HCT116 (cell line): ENCODE data around the gene CTSZ. TPM values are rescaled to one million over a fixed set of nuclear protein-coding genes. Genes with fewer than 3 reads are reported as not detected.

Source experiments
- ATAC-seq: fragments of 200-7000 bp; cut with Tn5 transposase; 2 replicates; pipeline ENCODE4 v1.9.1; 2020; ENCODE audit warnings: mild to moderate bottlenecking, moderate library complexity
- BruUV-seq: library from RNA; stranded (reverse); fragments of 400-500 nt; replicated peaks from 2 replicates; lab custom pipeline; 2021; lab: Mats Ljungman, UMichigan
- CTCF ChIA-PET: fragments of 300-600 bp; sonication (Branson Sonifier 250); formaldehyde crosslinking; loops from one replicate; lab custom pipeline; 2021; ENCODE audit warnings: antibody characterized with exemption; lab: Charles Lee
- POLR2A ChIA-PET: fragments of 300-600, 350-600 bp; sonication (Branson Sonifier 250); formaldehyde crosslinking; loops from one replicate; lab custom pipeline; 2021; ENCODE audit warnings: antibody characterized with exemption; lab: Charles Lee
- RAD21 ChIA-PET, 2 experiments: fragments of 300-600 bp; sonication (Branson Sonifier 250); formaldehyde crosslinking; loops; one replicate each; lab custom pipeline; 2023; ENCODE audit warnings: low total read pairs in 2 of 2; ENCODE audit not compliant: uncharacterized antibody in 2 of 2, unreplicated experiment in 2 of 2, low non-redundant PET in 1 of 2; lab: Charles Lee
- DNase-seq: peaks from one replicate; pipeline ENCODE4 v3.0.0-alpha.2; 2010; ENCODE audit warnings: low read depth, low spot score
- H2AFZ ChIP-seq: fragments of 200-600 bp; shearing (Covaris generic), sonication (generic); 2 replicates; pipeline ENCODE4 v1.6.1; 2017; ENCODE audit warnings: low read depth, mixed run types, mixed read lengths, antibody characterized with exemption, low read length; ENCODE audit not compliant: poor library complexity, severe bottlenecking
- H3K27ac ChIP-seq: 2 replicates; pipeline ENCODE4 v1.5.1; 2012; ENCODE audit warnings: low read depth, low read length
- H3K27me3 ChIP-seq: fragments of 200-600 bp; sonication (generic); 2 replicates; pipeline ENCODE4 v1.6.1; 2016; ENCODE audit warnings: mixed run types, low read length, mixed read lengths; ENCODE audit not compliant: insufficient read depth
- H3K36me3 ChIP-seq, 2 experiments: fragments of 200-500 bp in 1 of 2; fragments of 200-600 bp in 1 of 2; sonication (Bioruptor generic) in 1 of 2; sonication (generic) in 1 of 2; 2 replicates each; pipeline versions ENCODE4 v1.5.1 to v1.6.1; 2014 to 2016; ENCODE audit warnings: low read length in 2 of 2, inconsistent platforms in 1 of 2, mixed read lengths in 1 of 2, mixed run types in 1 of 2; ENCODE audit not compliant: insufficient read depth in 2 of 2, control insufficient read depth in 1 of 2
- H3K4me1 ChIP-seq, 2 experiments: fragments of 200-600 bp in 1 of 2; sonication (generic) in 1 of 2; 2 replicates each; pipeline versions ENCODE4 v1.5.1 to v1.6.1; 2012 to 2017; ENCODE audit warnings: low read length in 2 of 2, inconsistent platforms in 1 of 2, mild to moderate bottlenecking in 1 of 2, mixed read lengths in 1 of 2, mixed run types in 1 of 2, moderate library complexity in 1 of 2; ENCODE audit not compliant: insufficient read depth in 2 of 2, control insufficient read depth in 1 of 2
- H3K4me2 ChIP-seq: fragments of 200-600 bp; sonication (generic); 2 replicates; pipeline ENCODE4 v1.6.1; 2017; ENCODE audit warnings: mixed run types, low read length, mixed read lengths
- H3K4me3 ChIP-seq, 2 experiments: fragments of 200-600 bp in 1 of 2; sonication (generic) in 1 of 2; replicated peaks in 1 of 2; 2 replicates each; pipeline ENCODE4 v1.5.1; 2011 to 2016; ENCODE audit warnings: low read length in 2 of 2, control low read depth in 1 of 2, low read depth in 1 of 2, mild to moderate bottlenecking in 1 of 2, mixed read lengths in 1 of 2, mixed run types in 1 of 2
- H3K79me2 ChIP-seq: fragments of 200-600 bp; sonication (generic); 2 replicates; pipeline ENCODE4 v1.6.1; 2017; ENCODE audit warnings: mild to moderate bottlenecking, mixed run types, low read length, moderate library complexity, mixed read lengths; ENCODE audit not compliant: insufficient read depth
- H3K9ac ChIP-seq: fragments of 200-600 bp; sonication (generic); 2 replicates; pipeline ENCODE4 v1.6.1; 2016; ENCODE audit warnings: low read length, mixed read lengths
- H3K9me2 ChIP-seq: fragments of 200-600 bp; sonication (generic), shearing (Covaris generic); 2 replicates; pipeline ENCODE4 v1.6.1; 2017; ENCODE audit warnings: mixed run types, mild to moderate bottlenecking, moderate library complexity; ENCODE audit not compliant: insufficient read depth
- H3K9me3 ChIP-seq, 2 experiments: fragments of 200-500 bp in 1 of 2; fragments of 200-600 bp in 1 of 2; sonication (Bioruptor generic) in 1 of 2; sonication (generic) in 1 of 2; 2 replicates each; pipeline ENCODE4 v1.6.1; 2014 to 2017; ENCODE audit warnings: low read length in 2 of 2, mixed read lengths in 2 of 2, inconsistent platforms in 1 of 2, low read depth in 1 of 2, mild to moderate bottlenecking in 1 of 2, mixed run types in 1 of 2, moderate library complexity in 1 of 2; ENCODE audit not compliant: control insufficient read depth in 1 of 2, insufficient read depth in 1 of 2
- H4K20me1 ChIP-seq: fragments of 200-600 bp; sonication (generic), shearing (Covaris generic); 2 replicates; pipeline ENCODE4 v1.6.1; 2017; ENCODE audit warnings: mixed run types, mild to moderate bottlenecking, moderate library complexity; ENCODE audit not compliant: insufficient read depth
- CBX3 ChIP-seq: IDR thresholded peaks from 2 replicates; pipeline ENCODE4 v1.6.1; 2012; ENCODE audit warnings: low read depth
- CEBPB ChIP-seq: IDR thresholded peaks from 2 replicates; pipeline ENCODE4 v1.6.1; 2012; ENCODE audit warnings: low read depth
- ELF1 ChIP-seq: IDR thresholded peaks from 2 replicates; pipeline ENCODE4 v1.6.1; 2012; ENCODE audit warnings: low read depth, borderline replicate concordance
- EZH2 ChIP-seq: fragments of 200-600 bp; sonication (generic); IDR thresholded peaks from 2 replicates; pipeline ENCODE4 v1.6.1; 2017; ENCODE audit warnings: antibody characterized with exemption, mixed run types
- POLR2A ChIP-seq: IDR thresholded peaks from 2 replicates; pipeline ENCODE4 v1.7.0; 2011; ENCODE audit warnings: borderline replicate concordance; ENCODE audit not compliant: insufficient read depth, insufficient read length; ENCODE audit errors: extremely low read depth
- POLR2AphosphoS5 ChIP-seq: IDR thresholded peaks from 2 replicates; pipeline ENCODE4 v1.6.1; 2011; ENCODE audit warnings: mild to moderate bottlenecking, low read depth, low read length, moderate library complexity
- RAD21 ChIP-seq: IDR thresholded peaks from 2 replicates; pipeline ENCODE4 v1.6.1; 2012; ENCODE audit warnings: low read depth, mild to moderate bottlenecking
- SIN3A ChIP-seq: IDR thresholded peaks from 2 replicates; pipeline ENCODE4 v1.6.1; 2012; ENCODE audit warnings: low read depth
- SP1 ChIP-seq: IDR thresholded peaks from 2 replicates; pipeline ENCODE4 v1.6.1; 2012; ENCODE audit warnings: low read depth
- SRF ChIP-seq: IDR thresholded peaks from 2 replicates; pipeline ENCODE4 v1.6.1; 2012; ENCODE audit warnings: low read depth
- TCF7L2 ChIP-seq: IDR thresholded peaks from 2 replicates; pipeline ENCODE4 v1.7.0; 2011; ENCODE audit warnings: borderline replicate concordance, inconsistent platforms; ENCODE audit not compliant: insufficient read depth, insufficient read length; ENCODE audit errors: extremely low read depth
- YY1 ChIP-seq: IDR thresholded peaks from 2 replicates; pipeline ENCODE4 v1.6.1; 2011; ENCODE audit warnings: low read length, low read depth, moderate library complexity, mild to moderate bottlenecking; ENCODE audit not compliant: insufficient replicate concordance; ENCODE audit errors: extremely low read depth
- intact Hi-C: fragments of 100-400 bp; cut with micrococcal nuclease; formaldehyde crosslinking; loops from 2 replicates; pipeline ENCODE4 v1.10.0; 2022
- total RNA-seq: library from RNA; stranded (reverse); gene quantifications from one replicate; pipeline ENCODE4 v1.2.1, GENCODE V29; 2021; ENCODE audit not compliant: unreplicated experiment
- TF ChIP-seq, protein P1 (sequence below): IDR thresholded peaks from 2 replicates; pipeline ENCODE4 v1.6.1; 2012
- TF ChIP-seq, protein P2 (sequence below): IDR thresholded peaks from 2 replicates; pipeline ENCODE4 v1.6.1; 2011; ENCODE audit warnings: mild to moderate bottlenecking, low read length, moderate library complexity; ENCODE audit not compliant: insufficient replicate concordance; ENCODE audit errors: extremely low read depth

Gene CTSZ
- total RNA-seq, 1 experiment from 2014 or later: 100 TPM

DNA sequence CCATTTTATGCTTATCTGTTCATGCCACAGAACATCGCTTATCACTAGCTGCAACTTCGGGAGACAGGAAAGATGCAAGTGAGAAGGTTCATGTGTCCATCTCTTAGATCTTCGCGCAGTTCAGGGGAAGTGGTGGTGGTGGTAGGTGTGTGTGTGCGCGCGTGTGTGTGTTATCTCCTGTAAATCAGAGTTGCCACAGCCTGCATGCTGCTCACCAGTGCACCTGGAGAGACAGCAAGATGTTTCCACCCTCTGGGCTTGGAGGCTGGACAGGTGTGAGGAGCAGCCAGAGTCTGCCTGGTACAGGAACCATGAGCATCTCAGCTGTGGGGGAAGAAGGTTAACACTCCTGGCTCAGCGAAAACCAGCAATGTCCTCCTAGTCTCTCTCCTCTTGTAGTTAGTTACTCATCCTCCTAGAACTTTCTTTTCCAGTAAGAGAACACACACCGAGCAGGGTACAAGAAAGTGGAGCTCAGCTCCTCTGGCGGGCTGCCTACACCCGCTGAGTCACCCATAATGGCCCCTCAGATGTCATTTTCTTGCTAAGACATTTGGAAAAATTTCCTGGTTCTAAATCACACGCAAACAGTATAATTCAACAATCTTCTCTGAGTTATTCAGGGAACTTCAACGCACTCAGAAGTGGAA is 7.0 kb upstream of the CTSZ start:
- BruUV-seq: no TSS peak
- Histone ChIP-seq H3K79me2 (no peaks in the 10 kb centered on the region), H3K4me2 (no peak overlapping the region), H3K9me3 (no peaks in the 10 kb centered on the region), H3K27me3 (no peaks in the 10 kb centered on the region), H3K4me1 (peaks cover 3 to 18% of the 10 kb centered on the region in 2 experiments; a peak in 3 of 4 replicates), H3K27ac (no peak overlapping the region), H3K36me3 (no peaks in the 10 kb centered on the region), H3K4me3 (no peak overlapping the region), H2AFZ (no peak overlapping the region), H4K20me1 (no peaks in the 10 kb centered on the region), H3K9me2 (no peaks in the 10 kb centered on the region), H3K9ac (no peak overlapping the region)
- no peak for DNase-seq
- ChIA-PET CTCF (no interaction called here), POLR2A (no interaction called here), RAD21 (no interaction called here)
- TF ChIP-seq EZH2 (no peak), SRF (no peak), TCF7L2 (no peak), SIN3A (no peak), CEBPB (no peak), RAD21 (no peak), ELF1 (no peak), POLR2A (no peak), POLR2AphosphoS5 (no peak), SP1 (no peak), CBX3 (no peak), YY1 (no peak)
- TF ChIP-seq, protein P1, sequence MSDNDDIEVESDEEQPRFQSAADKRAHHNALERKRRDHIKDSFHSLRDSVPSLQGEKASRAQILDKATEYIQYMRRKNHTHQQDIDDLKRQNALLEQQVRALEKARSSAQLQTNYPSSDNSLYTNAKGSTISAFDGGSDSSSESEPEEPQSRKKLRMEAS: no peak
- TF ChIP-seq, protein P2, sequence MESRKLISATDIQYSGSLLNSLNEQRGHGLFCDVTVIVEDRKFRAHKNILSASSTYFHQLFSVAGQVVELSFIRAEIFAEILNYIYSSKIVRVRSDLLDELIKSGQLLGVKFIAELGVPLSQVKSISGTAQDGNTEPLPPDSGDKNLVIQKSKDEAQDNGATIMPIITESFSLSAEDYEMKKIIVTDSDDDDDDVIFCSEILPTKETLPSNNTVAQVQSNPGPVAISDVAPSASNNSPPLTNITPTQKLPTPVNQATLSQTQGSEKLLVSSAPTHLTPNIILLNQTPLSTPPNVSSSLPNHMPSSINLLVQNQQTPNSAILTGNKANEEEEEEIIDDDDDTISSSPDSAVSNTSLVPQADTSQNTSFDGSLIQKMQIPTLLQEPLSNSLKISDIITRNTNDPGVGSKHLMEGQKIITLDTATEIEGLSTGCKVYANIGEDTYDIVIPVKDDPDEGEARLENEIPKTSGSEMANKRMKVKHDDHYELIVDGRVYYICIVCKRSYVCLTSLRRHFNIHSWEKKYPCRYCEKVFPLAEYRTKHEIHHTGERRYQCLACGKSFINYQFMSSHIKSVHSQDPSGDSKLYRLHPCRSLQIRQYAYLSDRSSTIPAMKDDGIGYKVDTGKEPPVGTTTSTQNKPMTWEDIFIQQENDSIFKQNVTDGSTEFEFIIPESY: no peak
- intact Hi-C loops: no loop called here
- ATAC-seq: no peak
